Liver (tissue), 9 donors: ENCODE results near the gene ERBB4. TPM values are rescaled to one million over a fixed set of nuclear protein-coding genes. Genes with fewer than 3 reads are reported as not detected.

ENCODE experiments used
- DNase-seq: peaks from one replicate; pipeline ENCODE4 v3.0.0-alpha.2; 2017; ENCODE audit warnings: low spot score
- H3K27ac ChIP-seq, 2 donors: one replicate each; pipeline ENCODE4 v1.7.0; 2013; ENCODE audit warnings: inconsistent platforms in 2 of 2, low read length in 2 of 2, control low read depth in 1 of 2, low read depth in 1 of 2, mild to moderate bottlenecking in 1 of 2
- H3K27me3 ChIP-seq, 4 donors: one replicate each; pipeline versions ENCODE4 v1.6.1 to v1.7.0; 2013; ENCODE audit warnings: low read length in 3 of 4, inconsistent platforms in 1 of 4, mild to moderate bottlenecking in 1 of 4, moderate library complexity in 1 of 4; ENCODE audit not compliant: control insufficient read depth in 4 of 4, insufficient read depth in 4 of 4
- H3K36me3 ChIP-seq, 4 donors: one replicate each; pipeline versions ENCODE4 v1.6.1 to v1.7.0; 2013; ENCODE audit warnings: low read length in 3 of 4, mild to moderate bottlenecking in 3 of 4, low read depth in 1 of 4, moderate library complexity in 1 of 4; ENCODE audit not compliant: control insufficient read depth in 4 of 4, insufficient read depth in 3 of 4
- H3K4me1 ChIP-seq, 4 donors: one replicate each; pipeline versions ENCODE4 v1.6.1 to v1.7.0; 2013; ENCODE audit warnings: low read length in 3 of 4, mild to moderate bottlenecking in 3 of 4, moderate library complexity in 1 of 4; ENCODE audit not compliant: control insufficient read depth in 4 of 4, insufficient read depth in 4 of 4
- H3K4me3 ChIP-seq, 3 donors: one replicate each; pipeline versions ENCODE4 v1.6.1 to v1.7.0; 2013; ENCODE audit warnings: low read length in 3 of 3, control low read depth in 1 of 3, low read depth in 1 of 3, mild to moderate bottlenecking in 1 of 3
- H3K9ac ChIP-seq, 2 donors: one replicate each; pipeline ENCODE4 v1.7.0; 2013; ENCODE audit warnings: low read length in 2 of 2, mild to moderate bottlenecking in 2 of 2, moderate library complexity in 2 of 2, control low read depth in 1 of 2, low read depth in 1 of 2
- H3K9me3 ChIP-seq, 4 donors: one replicate each; pipeline versions ENCODE4 v1.6.1 to v1.7.0; 2013; ENCODE audit warnings: low read length in 3 of 4; ENCODE audit not compliant: control insufficient read depth in 4 of 4
- EGR1 ChIP-seq, 2 donors: IDR thresholded peaks; 2 replicates each; pipeline ENCODE4 v1.6.1; 2016 to 2018; ENCODE audit warnings: antibody characterized with exemption in 2 of 2, low read depth in 2 of 2
- FOXA1 ChIP-seq: IDR thresholded peaks from 2 replicates; pipeline ENCODE4 v1.6.1; 2016; ENCODE audit warnings: antibody characterized with exemption
- FOXA2 ChIP-seq: IDR thresholded peaks from 2 replicates; pipeline ENCODE4 v1.6.1; 2016; ENCODE audit warnings: antibody characterized with exemption
- GABPA ChIP-seq, 2 donors: IDR thresholded peaks in 1 of 2; conservative IDR thresholded peaks in 1 of 2; 2 replicates each; pipeline ENCODE4 v1.6.1; 2016; ENCODE audit warnings: antibody characterized with exemption in 2 of 2, mild to moderate bottlenecking in 1 of 2, moderate library complexity in 1 of 2
- HNF4A ChIP-seq, 2 donors: conservative IDR thresholded peaks; 2 replicates each; pipeline ENCODE4 v1.6.1; 2016; ENCODE audit warnings: antibody characterized with exemption in 2 of 2, mild to moderate bottlenecking in 2 of 2
- HNF4G ChIP-seq: IDR thresholded peaks from 2 replicates; pipeline ENCODE4 v1.6.1; 2016; ENCODE audit warnings: antibody characterized with exemption
- JUND ChIP-seq, 2 donors: IDR thresholded peaks; 2 replicates each; pipeline ENCODE4 v1.6.1; 2016; ENCODE audit warnings: antibody characterized with exemption in 2 of 2
- MAX ChIP-seq: IDR thresholded peaks from 2 replicates; pipeline ENCODE4 v1.6.1; 2016; ENCODE audit warnings: antibody characterized with exemption
- NR2F2 ChIP-seq: IDR thresholded peaks from 2 replicates; pipeline ENCODE4 v1.6.1; 2016; ENCODE audit warnings: antibody characterized with exemption
- RAD21 ChIP-seq, 2 donors: IDR thresholded peaks; 2 replicates each; pipeline ENCODE4 v1.6.1; 2016; ENCODE audit warnings: antibody characterized with exemption in 2 of 2, mild to moderate bottlenecking in 2 of 2
- REST ChIP-seq: IDR thresholded peaks from 2 replicates; pipeline ENCODE4 v1.6.1; 2016; ENCODE audit warnings: antibody characterized with exemption, mild to moderate bottlenecking
- RXRA ChIP-seq, 2 donors: IDR thresholded peaks; 2 replicates each; pipeline ENCODE4 v1.6.1; 2017 to 2018; ENCODE audit warnings: antibody characterized with exemption in 2 of 2, mild to moderate bottlenecking in 1 of 2
- SP1 ChIP-seq: IDR thresholded peaks from 2 replicates; pipeline ENCODE4 v1.6.1; 2018; ENCODE audit warnings: antibody characterized with exemption, mild to moderate bottlenecking
- YY1 ChIP-seq: IDR thresholded peaks from 2 replicates; pipeline ENCODE4 v1.6.1; 2016; ENCODE audit warnings: antibody characterized with exemption, mild to moderate bottlenecking
- WGBS: extraction: QIAGEN DNeasy Blood & Tissue Kit; methylation state at CpG from one replicate; pipeline ENCODE4 v1.1.7; 2013; 5-methylcytosine and 5-hydroxymethylcytosine counted together
- polyA plus RNA-seq, 2 donors: library from polyadenylated mRNA; stranded (reverse) in 1 of 2; unstranded in 1 of 2; fragments of 200-250 nt in 1 of 2; fragments of >200 nt in 1 of 2; fragmentation: Nextera tagmentation in 1 of 2; extraction: Ambion mirVana in 1 of 2; gene quantifications; one replicate each; pipeline versions ENCODE4 v1.2.1 to v1.2.3, GENCODE V29; 2013 to 2015
- total RNA-seq, 2 donors: library from RNA; depleted of rRNA; stranded (reverse); fragments of >200 nt; gene quantifications; one replicate each; pipeline ENCODE4 v1.2.3, GENCODE V29; 2014
- TF ChIP-seq, protein P1 (sequence below): IDR thresholded peaks from 2 replicates; pipeline ENCODE4 v1.6.1; 2016; ENCODE audit warnings: antibody characterized with exemption
- TF ChIP-seq, protein P2 (sequence below): IDR thresholded peaks from 2 replicates; pipeline ENCODE4 v1.6.1; 2016; ENCODE audit warnings: antibody characterized with exemption
- donor health status: healthy.
- donor health status: healthy.
- donor health status: healthy.
- donor health status: healthy.
- donor health status: healthy.

ERBB4 gene
- total and polyA plus RNA-seq, 4 donors: 0.03 to 0.42 TPM; not detected in 2

DNA sequence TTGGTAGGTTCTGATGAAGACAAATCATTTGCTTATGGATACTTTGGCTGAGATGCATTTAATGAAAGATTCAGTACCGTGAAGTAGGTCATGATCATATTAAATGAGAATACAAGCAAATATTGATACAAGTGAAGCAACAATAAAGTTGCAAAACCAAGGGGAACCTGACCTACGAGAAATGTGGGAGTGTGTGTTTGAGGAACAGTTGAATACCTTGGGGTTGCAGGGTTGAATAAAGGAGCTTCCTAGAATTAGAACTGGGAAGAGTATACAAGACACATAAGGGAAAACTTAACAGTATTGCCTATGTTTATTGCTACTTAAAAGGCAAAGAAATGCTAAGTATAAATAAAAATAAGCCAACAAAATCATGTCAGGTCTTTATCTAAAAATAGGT, 702.9 kb downstream of the ERBB4 start:
- TF ChIP-seq RAD21 (IDR thresholded peaks at IDR 0.05): no peak
- no peak for TF ChIP-seq YY1
- no peak for TF ChIP-seq NR2F2
- TF ChIP-seq, protein P1, sequence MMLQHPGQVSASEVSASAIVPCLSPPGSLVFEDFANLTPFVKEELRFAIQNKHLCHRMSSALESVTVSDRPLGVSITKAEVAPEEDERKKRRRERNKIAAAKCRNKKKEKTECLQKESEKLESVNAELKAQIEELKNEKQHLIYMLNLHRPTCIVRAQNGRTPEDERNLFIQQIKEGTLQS: no peak
- TF ChIP-seq HNF4G: no peak
- TF ChIP-seq JUND (IDR thresholded peaks at IDR 0.05): no peak
- TF ChIP-seq EGR1 (IDR thresholded peaks at IDR 0.05; ENCODE audit: low read depth in 2 of 2): no peak
- TF ChIP-seq, protein P2, sequence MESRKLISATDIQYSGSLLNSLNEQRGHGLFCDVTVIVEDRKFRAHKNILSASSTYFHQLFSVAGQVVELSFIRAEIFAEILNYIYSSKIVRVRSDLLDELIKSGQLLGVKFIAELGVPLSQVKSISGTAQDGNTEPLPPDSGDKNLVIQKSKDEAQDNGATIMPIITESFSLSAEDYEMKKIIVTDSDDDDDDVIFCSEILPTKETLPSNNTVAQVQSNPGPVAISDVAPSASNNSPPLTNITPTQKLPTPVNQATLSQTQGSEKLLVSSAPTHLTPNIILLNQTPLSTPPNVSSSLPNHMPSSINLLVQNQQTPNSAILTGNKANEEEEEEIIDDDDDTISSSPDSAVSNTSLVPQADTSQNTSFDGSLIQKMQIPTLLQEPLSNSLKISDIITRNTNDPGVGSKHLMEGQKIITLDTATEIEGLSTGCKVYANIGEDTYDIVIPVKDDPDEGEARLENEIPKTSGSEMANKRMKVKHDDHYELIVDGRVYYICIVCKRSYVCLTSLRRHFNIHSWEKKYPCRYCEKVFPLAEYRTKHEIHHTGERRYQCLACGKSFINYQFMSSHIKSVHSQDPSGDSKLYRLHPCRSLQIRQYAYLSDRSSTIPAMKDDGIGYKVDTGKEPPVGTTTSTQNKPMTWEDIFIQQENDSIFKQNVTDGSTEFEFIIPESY: no peak
- no peak for TF ChIP-seq FOXA1
- no peak for TF ChIP-seq SP1
- DNase-seq: no peak
- H3K27ac ChIP-seq: no peak overlapping the region
- H3K27me3 ChIP-seq: no peaks in the 10 kb centered on the region
- no peak overlapping the region for H3K4me3 ChIP-seq
- no peaks in the 10 kb centered on the region for H3K4me1 ChIP-seq
- H3K36me3 ChIP-seq: no peaks in the 10 kb centered on the region
- WGBS: 38% methylated on average over 2 of the region's 2 CpGs
- no peaks in the 10 kb centered on the region for H3K9me3 ChIP-seq
- no peak overlapping the region for H3K9ac ChIP-seq

GRCh38 chr2:211833582-211834279, 704.9 kb downstream of the ERBB4 start:
- Histone ChIP-seq H3K27ac (no peak overlapping the region), H3K4me1 (no peaks in the 10 kb centered on the region), H3K27me3 (no peaks in the 10 kb centered on the region), H3K9ac (no peak overlapping the region), H3K9me3 (no peaks in the 10 kb centered on the region), H3K36me3 (no peaks in the 10 kb centered on the region), H3K4me3 (no peak overlapping the region)
- no peak for DNase-seq
- TF ChIP-seq RAD21 (IDR thresholded peaks at IDR 0.05) (no peak), YY1 (no peak), MAX (no peak), FOXA2 (no peak), FOXA1 (no peak)
- TF ChIP-seq, protein P1: no peak
- TF ChIP-seq, protein P2: no peak
- WGBS: 74% methylated on average over 4 of the region's 4 CpGs

GRCh38 chr2:211829725-211830124, 708.9 kb downstream of the ERBB4 start:
- Histone ChIP-seq H3K9me3 (no peaks in the 10 kb centered on the region), H3K36me3 (no peaks in the 10 kb centered on the region), H3K27ac (no peak overlapping the region), H3K9ac (no peak overlapping the region), H3K4me1 (no peaks in the 10 kb centered on the region), H3K4me3 (no peak overlapping the region), H3K27me3 (no peaks in the 10 kb centered on the region)
- no peak for DNase-seq
- 74% methylated on average over 3 of the region's 3 CpGs for WGBS
- TF ChIP-seq, protein P2: no peak
- TF ChIP-seq FOXA1 (no peak), GABPA (IDR thresholded peaks at IDR 0.05 in 1 of 2, conservative IDR thresholded peaks at IDR 0.05 in 1 of 2) (no peak), YY1 (no peak), HNF4A (conservative IDR thresholded peaks at IDR 0.05) (no peak), EGR1 (IDR thresholded peaks at IDR 0.05; ENCODE audit: low read depth in 2 of 2) (no peak), HNF4G (no peak), REST (no peak), FOXA2 (no peak), RXRA (IDR thresholded peaks at IDR 0.05) (no peak)
- TF ChIP-seq, protein P1: no peak
